Measurements from ENCODE around the gene COL4A2. TPM values are rescaled to one million over a fixed set of nuclear protein-coding genes. Genes with fewer than 3 reads are reported as not detected.
"Not testable (repeated sequence)": the region's sequence is repeated elsewhere in the genome, so short reads cannot be mapped to it uniquely, and the experiment has no call there.

The COL4A2 gene
- polyA plus RNA-seq, 1 donor = 406 TPM

GRCh38 chr13:110496281-110496680, 189.2 kb downstream of the COL4A2 start:
- DNase-seq = no peak

- no peak for DNase-seq
Observed at GRCh38 chr13:110497003-110497402, 189.9 kb downstream of the COL4A2 start.

- DNase-seq = not testable (repeated sequence)
Observed at GRCh38 chr13:110497896-110498295, 190.8 kb downstream of the COL4A2 start.

- DNase-seq = no peak
Observed at GRCh38 chr13:110498327-110498726, 191.2 kb downstream of the COL4A2 start.

GRCh38 chr13:110498765-110499164, 191.7 kb downstream of the COL4A2 start:
- no peak for DNase-seq

GRCh38 chr13:110499621-110500281, 192.7 kb downstream of the COL4A2 start:
- no peak for DNase-seq

- DNase-seq = no peak
Observed at GRCh38 chr13:110500341-110500740, 193.3 kb downstream of the COL4A2 start.

GRCh38 chr13:110501188-110501587, 194.1 kb downstream of the COL4A2 start:
- DNase-seq = no peak

GRCh38 chr13:110503037-110503901, 196.2 kb downstream of the COL4A2 start:
- DNase-seq = no peak

- DNase-seq = no peak
Observed at GRCh38 chr13:110503979-110504499, 197.0 kb downstream of the COL4A2 start.

- DNase-seq = no peak
Observed at GRCh38 chr13:110505594-110505993, 198.5 kb downstream of the COL4A2 start.

GRCh38 chr13:110506396-110506795, 199.3 kb downstream of the COL4A2 start:
- DNase-seq = no peak

- DNase-seq = no peak
Observed at GRCh38 chr13:110506859-110507566, 199.9 kb downstream of the COL4A2 start.

- no peak for DNase-seq
Observed at GRCh38 chr13:110507678-110508381, 200.7 kb downstream of the COL4A2 start.

GRCh38 chr13:110509478-110509926, 202.4 kb downstream of the COL4A2 start:
- no peak for DNase-seq

- DNase-seq = no peak
Observed at GRCh38 chr13:110509971-110510786, 203.1 kb downstream of the COL4A2 start.

- no peak for DNase-seq
Observed at GRCh38 chr13:110511509-110512181, 204.6 kb downstream of the COL4A2 start.

- no peak for DNase-seq
Observed at GRCh38 chr13:110512198-110512740, 205.2 kb downstream of the COL4A2 start.

GRCh38 chr13:110516500-110516899, 209.4 kb downstream of the COL4A2 start:
- DNase-seq = no peak
